NCI-H2196 treated with DMSO at 0.1 percent for 48 hours (cell line): Measurements from ENCODE around the gene PHRF1.
A peak's percentile ranks its signal among the peaks of the same experiment; 100 is the strongest.

Source experiments
- DNase-seq: peaks from one replicate; lab custom pipeline; 2025; ENCODE audit not compliant: unreplicated experiment; lab: John Stamatoyannopoulos, UW

The PHRF1 gene

DNA sequence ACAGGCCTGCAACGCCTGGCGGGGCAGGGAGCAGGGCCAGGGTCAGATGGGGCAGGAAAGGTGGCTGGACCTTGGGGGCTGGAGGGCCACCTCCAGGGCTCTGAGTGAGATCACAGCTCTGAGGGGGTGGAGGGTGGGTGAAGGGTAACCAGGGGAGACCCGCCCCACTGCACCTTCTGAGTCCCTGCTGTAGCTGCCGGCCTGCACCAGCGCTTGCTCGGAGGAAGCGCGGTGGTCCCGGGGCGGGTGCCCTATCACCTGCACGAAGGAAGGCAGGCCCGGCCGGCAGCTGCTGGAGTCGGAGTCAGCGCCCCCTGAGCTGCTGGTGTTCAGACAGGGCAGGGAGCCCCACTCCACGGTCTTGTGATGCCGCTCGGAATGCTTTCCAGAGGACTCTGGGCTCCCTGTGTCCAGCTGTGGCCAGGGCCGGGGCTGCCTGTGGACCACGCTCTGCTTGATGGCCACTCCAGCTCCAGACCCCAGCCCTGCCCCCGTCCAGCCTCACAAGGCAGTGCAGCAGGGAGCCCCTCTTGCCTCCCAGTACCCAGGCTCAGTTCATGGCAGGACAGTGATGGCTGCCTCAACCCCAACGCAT lies 19.5 kb upstream of the PHRF1 start:
- no peak for DNase-seq

DNA sequence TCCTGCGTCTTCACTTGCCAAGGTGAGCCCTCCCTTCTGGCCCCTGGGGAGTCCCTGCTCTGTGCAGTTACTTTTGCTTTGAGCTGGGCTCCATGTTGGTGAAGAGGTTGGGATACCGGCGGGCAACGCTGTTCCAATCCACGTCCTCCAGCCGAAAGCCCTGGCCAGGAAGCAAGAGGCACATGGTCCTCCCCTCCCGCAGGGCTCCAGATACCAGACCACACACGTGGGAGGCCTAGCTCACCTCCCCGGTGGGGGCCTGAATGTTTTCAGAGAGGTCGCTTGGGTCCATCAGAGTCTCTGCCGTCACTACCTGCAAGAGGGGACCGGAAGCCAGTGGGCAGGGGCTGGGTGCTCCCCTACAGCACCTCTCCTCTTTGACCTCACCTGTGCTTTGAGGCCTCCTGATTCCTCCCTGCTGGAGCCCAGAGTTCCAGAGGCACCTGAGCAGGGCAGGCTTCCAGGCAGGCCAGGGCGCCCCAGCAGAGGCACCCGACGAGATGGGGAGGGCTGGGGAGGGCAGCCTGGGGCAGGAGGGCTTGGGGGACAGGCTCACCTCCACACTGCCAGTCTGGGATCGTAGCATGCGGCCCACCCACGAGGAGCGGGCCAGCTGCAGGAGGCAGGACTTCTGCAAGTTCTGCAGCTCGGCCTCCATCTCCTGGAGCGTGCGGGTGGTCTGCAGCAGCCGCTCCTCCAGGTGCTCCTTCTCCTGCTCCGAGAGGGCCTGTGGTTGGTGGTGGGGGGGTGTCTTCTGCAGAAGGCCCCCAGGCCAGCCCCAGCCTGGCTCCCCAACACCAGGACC lies 18.7 kb upstream of the PHRF1 start:
- DNase-seq = no peak

DNA sequence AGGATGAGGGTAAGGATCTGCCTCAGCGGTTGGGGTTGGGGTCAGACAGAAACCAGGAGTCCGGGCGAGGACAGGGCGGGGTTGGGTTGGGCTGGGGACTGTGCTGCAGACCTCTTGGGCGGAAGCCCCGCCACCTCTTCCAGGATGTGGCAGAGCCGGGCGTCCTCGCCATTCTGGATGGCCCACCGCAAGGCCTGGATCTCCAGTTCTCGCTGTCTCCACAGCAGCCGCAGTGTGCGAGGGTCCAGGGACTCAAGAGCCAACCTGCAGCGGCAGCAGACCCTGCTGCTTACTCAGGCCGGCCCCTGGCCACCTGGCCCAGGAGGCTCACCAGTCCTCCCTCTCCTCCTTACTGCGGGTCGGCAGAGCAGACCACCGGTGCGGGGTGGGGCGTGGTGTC lies 17.8 kb upstream of the PHRF1 start:
- DNase-seq = no peak

DNA sequence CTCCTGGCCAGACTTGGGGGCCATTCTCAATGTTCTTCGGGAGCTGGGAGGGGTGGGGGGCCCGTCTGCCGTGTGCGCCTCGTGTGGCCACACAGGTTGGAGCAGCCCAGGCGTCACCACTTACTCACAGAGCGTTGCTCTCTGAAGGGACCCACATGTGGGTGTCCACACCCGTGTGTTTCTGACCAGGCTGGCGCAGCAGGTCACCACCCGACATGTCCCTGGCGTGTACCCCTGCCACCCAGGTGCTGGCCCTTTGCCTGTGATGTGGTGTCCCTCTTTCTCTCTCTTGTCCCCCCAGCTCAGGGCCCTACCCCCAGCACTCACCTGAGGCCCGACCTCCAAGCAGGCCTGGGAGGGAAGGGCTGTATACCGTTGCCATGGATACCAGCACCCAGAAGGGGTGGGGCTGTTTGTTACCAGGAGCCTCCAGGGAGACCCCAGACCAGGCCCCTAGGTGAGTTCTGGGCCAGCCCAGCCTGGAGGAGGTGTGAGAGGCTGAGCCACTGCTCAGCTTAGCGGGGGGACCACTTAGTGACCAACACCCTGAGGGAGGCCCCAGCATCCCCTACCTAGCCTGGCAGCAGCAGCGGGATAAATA lies 17.1 kb upstream of the PHRF1 start:
- no peak for DNase-seq

- DNase-seq = no peak
These were observed 16.5 kb upstream of the PHRF1 start for GRCh38 chr11:559712-560304.

DNA sequence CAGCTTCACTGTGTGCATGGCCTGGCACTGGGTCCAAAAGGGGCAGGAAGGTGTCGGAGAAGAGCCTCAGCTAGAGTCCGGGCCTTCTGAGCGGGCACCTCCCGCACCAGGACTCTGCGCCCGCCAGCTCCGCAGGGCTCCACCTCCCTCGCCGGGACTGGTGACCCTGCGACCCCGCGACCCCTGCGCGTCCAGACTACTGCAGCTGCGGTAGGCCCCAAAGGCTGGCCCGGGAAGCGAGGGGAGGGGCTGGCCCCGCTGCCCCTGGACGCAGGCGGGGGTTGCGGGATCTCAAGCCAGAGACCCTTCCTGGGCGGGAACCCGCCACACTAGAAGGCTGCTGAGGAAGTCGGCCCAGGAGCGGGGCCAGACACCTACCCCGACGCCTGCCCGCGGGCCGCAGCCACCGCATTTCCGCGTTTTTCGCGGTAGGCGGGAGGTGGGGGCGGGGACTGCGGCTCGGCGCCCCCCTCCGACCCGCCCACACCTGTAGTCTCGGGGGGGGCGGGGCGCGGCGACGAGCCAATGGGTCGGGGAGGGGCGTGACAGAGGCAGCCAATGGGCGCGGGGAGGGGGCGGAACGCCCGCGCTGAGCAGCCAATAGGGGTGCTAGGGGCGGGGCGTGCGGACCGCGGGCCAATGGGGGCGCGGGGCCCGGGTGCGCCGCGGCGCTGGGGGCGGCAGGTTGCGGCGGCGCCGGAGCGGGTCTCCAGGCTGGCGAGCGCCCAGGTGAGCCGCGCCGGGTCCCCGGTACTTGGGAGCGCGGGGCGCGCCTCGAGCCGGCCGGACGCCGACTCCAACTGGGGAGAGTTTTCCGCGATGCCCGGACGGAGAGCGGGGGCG lies 15.7 kb upstream of the PHRF1 start, which contains the start of the genes LMNTD2 and RASSF7:
LMNTD2 (minus strand) TSS at position 434 of the 843 bp plus-strand sequence; CDS start at position 412, 22 bp downstream.
RASSF7 (plus strand) TSS at position 666 of the 843 bp plus-strand sequence. CDS start 799 bp downstream, outside the sequence.
- DNase-seq = peak; percentile 81

DNA sequence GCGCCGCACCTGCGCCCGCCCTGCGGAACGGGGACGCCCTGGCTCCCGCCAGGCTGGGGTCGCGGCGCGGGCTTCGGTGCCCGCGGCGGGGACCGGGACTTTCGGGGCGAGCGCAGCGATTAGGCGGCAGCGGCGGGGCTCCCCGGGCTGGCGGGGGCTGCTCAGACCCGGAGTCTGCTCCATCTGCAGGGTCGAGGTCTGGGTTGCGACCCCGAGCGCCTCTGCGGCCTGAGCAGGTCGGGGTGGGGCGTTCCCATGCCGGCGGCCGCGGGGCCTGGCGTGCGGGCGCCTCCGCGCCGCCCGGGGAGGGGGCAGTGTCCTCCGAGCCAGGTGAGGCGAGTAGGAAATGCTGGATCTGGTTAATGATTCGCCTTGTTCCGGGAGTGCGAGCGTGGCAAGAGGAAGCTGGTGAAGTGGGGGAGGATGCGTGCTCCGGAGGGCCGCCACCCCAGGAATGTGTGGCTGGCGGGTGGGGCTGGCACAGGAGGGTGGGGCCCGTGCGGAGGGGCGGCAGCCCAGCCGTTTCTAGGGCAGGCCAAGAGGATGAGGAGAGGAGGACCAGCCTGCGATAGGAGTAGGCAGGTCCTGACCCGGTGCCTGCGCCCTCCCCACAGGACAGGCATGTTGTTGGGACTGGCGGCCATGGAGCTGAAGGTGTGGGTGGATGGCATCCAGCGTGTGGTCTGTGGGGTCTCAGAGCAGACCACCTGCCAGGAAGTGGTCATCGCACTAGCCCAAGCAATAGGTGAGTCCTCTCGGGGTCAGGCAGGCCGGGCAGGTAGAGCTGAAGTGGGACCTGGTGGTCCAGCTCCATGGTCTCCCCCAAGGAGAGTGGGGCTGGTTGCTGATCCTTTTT lies 14.9 kb upstream of the PHRF1 start:
- DNase-seq = no peak

DNA sequence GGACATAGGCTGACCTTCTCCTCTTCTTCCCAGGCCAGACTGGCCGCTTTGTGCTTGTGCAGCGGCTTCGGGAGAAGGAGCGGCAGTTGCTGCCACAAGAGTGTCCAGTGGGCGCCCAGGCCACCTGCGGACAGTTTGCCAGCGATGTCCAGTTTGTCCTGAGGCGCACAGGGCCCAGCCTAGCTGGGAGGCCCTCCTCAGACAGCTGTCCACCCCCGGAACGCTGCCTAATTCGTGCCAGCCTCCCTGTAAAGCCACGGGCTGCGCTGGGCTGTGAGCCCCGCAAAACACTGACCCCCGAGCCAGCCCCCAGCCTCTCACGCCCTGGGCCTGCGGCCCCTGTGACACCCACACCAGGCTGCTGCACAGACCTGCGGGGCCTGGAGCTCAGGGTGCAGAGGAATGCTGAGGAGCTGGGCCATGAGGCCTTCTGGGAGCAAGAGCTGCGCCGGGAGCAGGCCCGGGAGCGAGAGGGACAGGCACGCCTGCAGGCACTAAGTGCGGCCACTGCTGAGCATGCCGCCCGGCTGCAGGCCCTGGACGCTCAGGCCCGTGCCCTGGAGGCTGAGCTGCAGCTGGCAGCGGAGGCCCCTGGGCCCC lies 14.1 kb upstream of the PHRF1 start:
- DNase-seq = no peak

DNA sequence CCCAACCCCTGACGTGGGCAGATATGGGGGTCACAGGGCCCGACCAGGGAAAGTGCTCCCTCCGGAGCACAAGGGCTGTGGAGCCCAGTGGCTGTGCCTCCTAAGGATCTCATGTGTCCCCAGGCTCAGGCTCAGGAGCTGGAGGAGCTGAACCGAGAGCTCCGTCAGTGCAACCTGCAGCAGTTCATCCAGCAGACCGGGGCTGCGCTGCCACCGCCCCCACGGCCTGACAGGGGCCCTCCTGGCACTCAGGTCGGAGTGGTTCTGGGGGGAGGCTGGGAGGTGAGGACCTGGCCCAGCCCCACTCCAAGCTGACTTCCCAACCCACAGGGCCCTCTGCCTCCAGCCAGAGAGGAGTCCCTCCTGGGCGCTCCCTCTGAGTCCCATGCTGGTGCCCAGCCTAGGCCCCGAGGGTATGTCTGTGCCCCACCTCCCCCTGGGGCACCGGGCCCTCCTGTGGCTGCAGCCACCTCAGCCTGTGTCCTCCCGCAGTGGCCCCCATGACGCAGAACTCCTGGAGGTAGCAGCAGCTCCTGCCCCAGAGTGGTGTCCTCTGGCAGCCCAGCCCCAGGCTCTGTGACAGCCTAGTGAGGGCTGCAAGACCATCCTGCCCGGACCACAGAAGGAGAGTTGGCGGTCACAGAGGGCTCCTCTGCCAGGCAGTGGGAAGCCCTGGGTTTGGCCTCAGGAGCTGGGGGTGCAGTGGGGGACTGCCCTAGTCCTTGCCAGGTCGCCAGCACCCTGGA lies 13.0 kb upstream of the PHRF1 start:
- DNase-seq = no peak

GRCh38 chr11:563812-564578 lies 12.3 kb upstream of the PHRF1 start:
- no peak for DNase-seq

- DNase-seq = no peak
These were observed 10.3 kb upstream of the PHRF1 start for GRCh38 chr11:565921-566509.

DNA sequence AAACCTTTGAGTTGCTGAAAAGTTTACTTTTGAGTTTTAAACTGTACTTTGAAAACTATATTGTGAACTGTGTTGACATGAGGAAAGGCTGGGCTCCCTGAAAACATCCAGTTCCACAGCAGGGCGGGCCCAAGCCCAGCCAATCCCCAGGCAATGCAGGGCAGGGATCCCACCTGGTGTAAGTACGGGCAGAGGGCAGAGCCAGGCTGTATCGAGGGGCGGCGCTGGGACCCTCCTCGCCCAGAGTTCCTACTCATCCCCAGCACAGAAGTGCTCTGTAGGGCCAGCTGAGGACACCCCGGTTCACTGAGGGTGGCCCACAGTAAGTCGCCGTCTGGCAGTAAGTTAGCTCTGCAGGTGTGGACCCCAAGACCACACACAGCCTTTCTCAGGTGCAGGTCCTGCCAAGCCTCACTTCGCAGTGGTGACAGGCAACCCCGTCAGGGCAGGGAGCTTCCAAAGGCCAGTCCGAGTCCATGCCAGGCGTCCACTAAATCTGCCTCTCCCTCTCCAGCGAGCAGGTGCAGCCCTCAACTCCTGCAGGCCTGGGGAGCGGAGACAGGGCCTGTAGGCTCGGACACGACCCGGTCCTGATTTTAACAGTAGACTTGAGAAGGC lies 9.2 kb upstream of the PHRF1 start:
- no peak for DNase-seq

- DNase-seq = no peak
These were observed 8.5 kb upstream of the PHRF1 start for GRCh38 chr11:567629-568292.

DNA sequence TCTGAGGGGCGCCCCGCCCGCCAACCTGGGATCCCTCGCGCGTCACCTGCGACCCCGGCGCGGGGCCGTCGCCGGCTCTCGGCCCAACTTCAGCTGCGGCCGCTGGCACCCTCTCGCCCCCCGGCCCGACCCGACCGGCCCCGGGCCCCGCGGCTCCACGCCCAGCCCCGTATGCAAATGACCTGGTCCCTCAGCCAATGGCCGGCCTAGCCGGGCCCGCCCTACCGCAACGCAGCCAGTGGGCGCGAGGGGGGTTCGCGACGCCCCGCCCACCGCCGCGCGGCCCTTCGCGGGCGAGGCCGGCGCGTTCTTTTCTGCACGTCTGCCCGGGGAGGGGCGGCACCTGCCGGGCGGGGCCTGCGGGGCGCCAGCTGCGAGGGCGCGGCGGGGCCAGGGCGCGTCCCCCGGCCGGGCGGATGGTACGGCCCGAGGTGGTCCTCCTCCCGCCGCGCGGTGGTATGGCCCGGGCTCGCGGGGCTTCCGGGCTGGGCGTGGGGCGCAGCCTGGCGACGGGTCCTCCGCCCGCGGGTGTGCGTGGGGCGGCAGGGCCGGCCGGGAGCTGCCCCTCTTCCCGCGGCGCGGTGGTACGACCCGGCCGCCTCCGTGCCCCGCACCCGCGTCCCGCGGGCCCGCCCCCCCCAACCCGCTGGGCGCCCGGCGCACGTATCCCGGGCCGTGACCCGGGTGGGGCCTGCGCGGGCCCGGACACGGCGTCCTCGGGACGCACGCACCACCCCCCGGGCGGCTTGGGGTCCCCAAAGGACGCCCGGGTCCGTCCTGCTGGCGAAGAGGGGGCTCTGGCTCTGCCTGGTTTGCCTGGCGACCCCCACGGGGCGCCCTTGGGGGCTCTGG lies 7.7 kb upstream of the PHRF1 start:
- peak; percentile 93 for DNase-seq

GRCh38 chr11:569158-569885 lies 6.9 kb upstream of the PHRF1 start:
- DNase-seq = no peak
